ENCODE measurements around the gene SEC31A.

GRCh38 chr4:82890901-82891706 lies at the start of gene SEC31A:
- TF ChIP-seq CHD2 (IDR thresholded peaks at IDR 0.05; ENCODE audit: low read length, partially characterized antibody) = peak; percentile 91
- TF ChIP-seq, protein P1, sequence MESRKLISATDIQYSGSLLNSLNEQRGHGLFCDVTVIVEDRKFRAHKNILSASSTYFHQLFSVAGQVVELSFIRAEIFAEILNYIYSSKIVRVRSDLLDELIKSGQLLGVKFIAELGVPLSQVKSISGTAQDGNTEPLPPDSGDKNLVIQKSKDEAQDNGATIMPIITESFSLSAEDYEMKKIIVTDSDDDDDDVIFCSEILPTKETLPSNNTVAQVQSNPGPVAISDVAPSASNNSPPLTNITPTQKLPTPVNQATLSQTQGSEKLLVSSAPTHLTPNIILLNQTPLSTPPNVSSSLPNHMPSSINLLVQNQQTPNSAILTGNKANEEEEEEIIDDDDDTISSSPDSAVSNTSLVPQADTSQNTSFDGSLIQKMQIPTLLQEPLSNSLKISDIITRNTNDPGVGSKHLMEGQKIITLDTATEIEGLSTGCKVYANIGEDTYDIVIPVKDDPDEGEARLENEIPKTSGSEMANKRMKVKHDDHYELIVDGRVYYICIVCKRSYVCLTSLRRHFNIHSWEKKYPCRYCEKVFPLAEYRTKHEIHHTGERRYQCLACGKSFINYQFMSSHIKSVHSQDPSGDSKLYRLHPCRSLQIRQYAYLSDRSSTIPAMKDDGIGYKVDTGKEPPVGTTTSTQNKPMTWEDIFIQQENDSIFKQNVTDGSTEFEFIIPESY (IDR thresholded peaks at IDR 0.05; ENCODE audit: borderline replicate concordance, low read depth) = 0 out of 2 replicates have a peak, but pooled peaks have one; percentile 9
- TF ChIP-seq CTCF (IDR thresholded peaks at IDR 0.05) = no peak; the same call in 1 of the 2 replicates
- no peak for TF ChIP-seq NFIC (IDR thresholded peaks at IDR 0.05; ENCODE audit: borderline replicate concordance)
- TF ChIP-seq FOXM1 (IDR thresholded peaks at IDR 0.05; ENCODE audit: low read depth) = 0 out of 2 replicates have a peak, but pooled peaks have one; percentile 26

Measured in SK-N-SH (cell line).